GM18868 (cell line): Measurements from ENCODE around the gene LINC00632.
"Not testable (repeated sequence)": the region's sequence is repeated elsewhere in the genome, so short reads cannot be mapped to it uniquely, and the experiment has no call there.

ENCODE experiments used
- ATAC-seq: cut with Tn5 transposase; IDR thresholded peaks from one replicate; pipeline ENCODE4 v1.9.1; 2021; ENCODE audit warnings: mild to moderate bottlenecking, moderate library complexity; ENCODE audit not compliant: unreplicated experiment

The LINC00632 gene

GRCh38 chrX:140709421-140709846 is at the start of gene LINC00632:
Gene LINC00632, plus strand, starts transcription at chrX:140709759.
- no peak for ATAC-seq

GRCh38 chrX:140661643-140662042 is 47.9 kb upstream of the LINC00632 start:
- no peak for ATAC-seq

- peak; percentile 64 for ATAC-seq
These were observed 44.6 kb upstream of the LINC00632 start for GRCh38 chrX:140664939-140665338.

- no peak for ATAC-seq
These were observed 36.5 kb upstream of the LINC00632 start for GRCh38 chrX:140672840-140673731.

- ATAC-seq, result no peak
These were observed 21.9 kb upstream of the LINC00632 start for GRCh38 chrX:140687706-140688105.

- ATAC-seq, result not testable (repeated sequence)
These were observed 18.0 kb upstream of the LINC00632 start for GRCh38 chrX:140691596-140691995.

- no peak for ATAC-seq
These were observed 11.9 kb upstream of the LINC00632 start for GRCh38 chrX:140697618-140698017.

GRCh38 chrX:140701480-140701879 is 8.1 kb upstream of the LINC00632 start:
- peak; percentile 70 for ATAC-seq

GRCh38 chrX:140710710-140711109 is 1.2 kb downstream of the LINC00632 start:
- no peak for ATAC-seq

GRCh38 chrX:140711894-140712293 is 2.3 kb downstream of the LINC00632 start:
- no peak for ATAC-seq

GRCh38 chrX:140712413-140713173 is 3.0 kb downstream of the LINC00632 start:
- peak; percentile 57 for ATAC-seq

- ATAC-seq, result peak; percentile 63
These were observed 3.6 kb downstream of the LINC00632 start for GRCh38 chrX:140713174-140713539.

GRCh38 chrX:140715787-140716186 is 6.2 kb downstream of the LINC00632 start:
- no peak for ATAC-seq

- ATAC-seq, result no peak
These were observed 13.7 kb downstream of the LINC00632 start for GRCh38 chrX:140723121-140723715.

GRCh38 chrX:140724309-140724708 is 14.8 kb downstream of the LINC00632 start:
- ATAC-seq, result no peak

GRCh38 chrX:140724736-140725135 is 15.2 kb downstream of the LINC00632 start:
- ATAC-seq, result no peak

- ATAC-seq, result no peak
These were observed 15.9 kb downstream of the LINC00632 start for GRCh38 chrX:140725500-140725899.

GRCh38 chrX:140733766-140734342 is 24.3 kb downstream of the LINC00632 start:
- peak; percentile 85 for ATAC-seq

GRCh38 chrX:140744085-140744484 is 34.5 kb downstream of the LINC00632 start:
- no peak for ATAC-seq

GRCh38 chrX:140756941-140757340 is 47.4 kb downstream of the LINC00632 start:
- ATAC-seq, result no peak

GRCh38 chrX:140762061-140762460 is 52.5 kb downstream of the LINC00632 start:
- ATAC-seq, result peak; percentile 87
